ENCODE results near the gene DDX51.
"Not testable (repeated sequence)": the region's sequence is repeated elsewhere in the genome, so short reads cannot be mapped to it uniquely, and the experiment has no call there.

Gene DDX51

DNA sequence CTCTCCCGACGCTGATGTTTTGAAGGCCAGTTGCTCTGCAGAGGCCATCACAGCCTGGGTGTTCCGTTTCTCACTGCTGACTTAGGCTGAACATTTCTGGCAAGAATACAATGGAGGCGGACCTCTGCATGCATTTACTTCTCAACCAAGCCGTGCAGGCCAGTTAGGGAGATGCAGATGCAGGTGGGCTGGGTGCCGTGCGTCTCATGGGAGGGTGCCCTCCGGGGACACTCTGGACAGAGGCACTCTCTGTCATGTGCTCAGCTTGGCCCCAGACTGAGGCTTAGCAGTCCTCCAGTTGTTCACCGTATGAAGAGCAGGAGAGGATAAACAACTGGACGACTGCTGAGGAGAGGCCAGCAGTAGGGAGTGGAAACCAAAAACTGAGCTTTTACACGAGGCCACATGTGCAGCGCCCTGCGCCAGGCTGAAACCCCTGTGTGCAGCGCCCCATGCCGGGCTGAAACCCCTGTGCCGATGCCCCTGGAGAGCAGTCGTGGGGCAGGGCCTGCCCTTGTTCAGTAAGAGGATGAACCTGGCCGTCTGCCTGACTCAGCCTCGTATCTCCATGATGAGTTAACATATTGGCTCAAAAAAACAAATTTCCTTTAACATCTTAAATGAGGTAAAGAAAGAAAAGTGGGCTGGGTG, 32.3 kb downstream of the DDX51 start:
- DNase-seq: no peak

DNA sequence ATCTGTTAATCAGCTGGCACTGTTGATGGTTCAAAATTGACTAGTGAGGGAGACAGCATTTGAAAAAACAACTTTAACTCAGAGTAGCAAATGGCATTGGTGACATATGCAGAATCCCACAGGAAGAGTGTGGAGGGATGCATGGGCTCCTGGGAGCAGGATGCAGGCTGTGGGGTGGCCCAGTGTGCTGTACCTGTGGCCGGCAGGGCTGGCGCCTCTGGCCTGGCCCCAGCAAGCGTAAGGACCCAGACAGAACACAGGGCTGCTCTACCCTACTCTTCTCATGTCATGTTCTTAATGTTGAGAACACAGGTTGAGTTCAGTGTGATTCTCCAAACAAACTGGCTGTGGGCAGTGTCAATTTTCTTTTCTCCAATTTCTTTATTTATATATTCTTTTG, 33.4 kb downstream of the DDX51 start:
- no peak for DNase-seq

DNA sequence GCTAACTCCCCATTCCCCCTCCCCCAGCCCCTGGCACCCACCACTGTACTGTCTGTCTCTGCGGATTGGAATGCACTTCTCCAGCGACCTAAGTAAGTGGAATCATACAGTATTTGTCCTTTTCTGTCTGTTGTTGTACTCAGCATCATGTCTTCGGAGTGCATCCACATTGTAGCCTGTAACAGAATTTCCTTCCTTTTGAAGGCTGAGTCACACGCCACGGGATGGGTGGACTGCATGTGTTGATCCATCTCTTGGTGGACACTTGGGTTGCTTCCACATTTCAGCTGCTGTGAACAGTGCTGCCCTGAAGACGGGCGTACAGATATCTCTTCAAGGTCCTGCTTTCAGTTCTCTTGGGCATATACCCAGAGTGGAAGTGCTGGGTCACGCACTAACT, 34.4 kb downstream of the DDX51 start:
- DNase-seq: no peak

DNA sequence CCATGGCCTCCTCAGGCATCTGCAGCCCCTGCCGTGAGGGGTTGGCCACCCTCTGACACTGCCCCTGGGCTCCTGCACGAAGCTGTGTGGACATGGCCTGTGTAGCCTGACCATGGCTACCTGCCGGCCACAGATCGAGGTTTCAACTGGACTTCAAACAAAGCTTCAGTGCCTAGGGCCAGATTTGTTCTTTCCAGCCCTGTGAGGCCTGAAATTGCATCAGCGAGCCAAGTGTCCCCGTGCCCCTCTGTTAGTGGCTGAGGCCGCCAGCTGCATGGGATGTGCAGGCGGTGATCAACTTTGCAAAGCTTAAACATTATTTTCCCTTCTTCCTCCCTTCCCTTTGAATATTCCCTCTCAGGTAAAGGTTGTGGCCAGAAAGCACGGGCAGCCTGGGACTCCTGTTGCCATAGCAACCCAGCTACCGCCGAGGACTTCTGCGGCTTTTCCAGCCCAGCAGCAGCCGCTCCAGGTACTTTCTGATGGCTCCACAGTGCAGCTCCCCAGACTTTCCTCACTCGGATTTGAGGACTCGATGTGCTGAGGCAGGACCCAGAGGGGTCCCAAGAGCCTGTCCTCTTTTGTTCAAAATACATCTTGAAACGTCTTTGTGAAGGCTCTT, 35.8 kb downstream of the DDX51 start:
- no peak for DNase-seq

DNA sequence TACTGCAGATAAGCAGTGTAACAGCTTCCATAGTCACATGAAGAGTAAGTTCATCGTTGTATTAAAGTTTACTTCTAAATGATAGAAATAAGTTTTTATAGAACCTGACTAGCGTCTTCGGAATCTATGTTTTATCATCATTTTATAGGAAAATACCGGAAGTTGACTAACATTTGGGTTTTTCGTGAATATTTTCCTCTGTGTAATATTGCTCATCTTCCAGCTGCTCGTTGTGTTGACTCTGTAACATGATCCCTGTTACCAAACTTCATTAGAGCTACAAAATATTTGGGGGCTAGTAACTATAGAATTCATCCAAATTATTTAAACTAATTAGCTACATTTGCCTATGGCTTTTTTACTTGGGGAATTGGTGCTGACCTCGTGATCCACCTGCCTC, 37.2 kb downstream of the DDX51 start:
- DNase-seq: no peak

DNA sequence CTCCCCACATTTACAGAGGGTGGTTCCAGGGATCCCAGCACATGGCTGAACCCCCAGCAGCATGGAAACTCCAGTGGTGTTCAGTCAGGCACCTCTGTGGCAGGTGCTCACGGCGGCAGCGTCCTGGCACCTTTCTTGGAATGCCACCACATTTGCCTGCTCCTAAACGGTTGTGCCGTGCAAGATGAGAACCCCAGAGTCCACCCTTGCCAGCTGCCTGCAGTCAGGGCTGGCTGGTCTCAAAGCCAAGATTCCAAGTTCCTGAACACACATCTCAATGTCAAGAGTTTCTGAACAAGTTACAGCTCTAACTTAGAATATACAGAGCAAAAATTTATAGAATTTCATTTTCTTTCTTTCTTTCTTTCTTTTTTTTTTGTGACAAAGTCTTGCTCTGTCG, 38.7 kb downstream of the DDX51 start:
- no peak for DNase-seq

DNA sequence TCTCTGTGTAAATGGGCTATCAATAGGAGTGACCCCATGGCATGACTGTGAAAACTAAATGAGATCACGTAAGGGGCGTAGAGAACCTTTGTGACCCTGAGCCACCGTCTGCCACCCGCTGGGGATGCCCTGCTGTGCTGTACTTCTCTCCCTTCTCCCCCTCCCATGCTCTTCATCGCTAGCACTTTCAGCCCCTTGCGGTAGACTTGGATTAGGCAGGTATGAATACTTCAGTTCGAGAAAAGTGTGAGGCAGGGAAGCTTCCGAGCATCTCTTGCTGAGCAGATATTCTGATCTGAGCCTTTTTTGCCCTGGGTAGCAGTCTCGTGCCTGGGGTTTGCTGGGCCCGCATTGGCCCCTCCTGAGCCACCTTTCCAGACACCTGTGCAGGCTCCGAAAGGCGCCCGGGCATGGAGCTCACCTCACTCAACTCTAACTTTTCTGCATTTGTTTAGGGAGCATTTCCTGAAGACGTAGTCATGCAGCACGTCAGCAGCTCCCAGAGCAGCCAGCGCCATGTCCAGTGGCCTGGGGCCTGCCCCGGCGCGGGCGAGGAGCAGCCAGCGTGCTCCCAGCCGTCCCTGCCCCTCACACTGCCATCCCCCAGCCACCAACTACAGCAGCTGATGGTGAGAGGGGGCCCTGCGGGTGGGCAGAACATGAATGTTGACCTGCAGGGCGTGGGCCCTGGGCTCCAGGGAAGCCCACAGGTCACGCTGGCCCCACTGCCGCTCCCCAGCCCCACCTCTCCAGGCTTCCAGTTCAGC, 40.4 kb downstream of the DDX51 start:
- no peak for DNase-seq

DNA sequence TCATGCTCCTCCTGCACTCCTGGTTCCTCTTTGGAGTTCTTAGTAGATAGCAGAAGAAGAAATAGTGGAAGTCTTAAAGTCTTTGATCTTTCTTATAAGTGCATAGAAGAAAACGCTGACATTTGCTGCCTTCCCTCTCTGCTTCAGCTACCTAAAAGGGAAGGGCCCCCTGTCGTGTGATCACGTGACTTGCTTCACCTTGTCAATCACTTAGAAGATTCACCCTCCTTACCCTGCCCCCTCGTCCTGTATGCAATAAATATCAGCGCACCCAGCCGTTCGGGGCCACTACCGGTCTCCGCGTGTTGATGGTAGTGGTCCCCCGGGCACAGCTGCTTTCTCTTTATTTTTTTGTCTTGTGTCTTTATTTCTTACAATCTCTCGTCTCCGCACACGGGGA, 41.0 kb downstream of the DDX51 start:
- not testable (repeated sequence) for DNase-seq

DNA sequence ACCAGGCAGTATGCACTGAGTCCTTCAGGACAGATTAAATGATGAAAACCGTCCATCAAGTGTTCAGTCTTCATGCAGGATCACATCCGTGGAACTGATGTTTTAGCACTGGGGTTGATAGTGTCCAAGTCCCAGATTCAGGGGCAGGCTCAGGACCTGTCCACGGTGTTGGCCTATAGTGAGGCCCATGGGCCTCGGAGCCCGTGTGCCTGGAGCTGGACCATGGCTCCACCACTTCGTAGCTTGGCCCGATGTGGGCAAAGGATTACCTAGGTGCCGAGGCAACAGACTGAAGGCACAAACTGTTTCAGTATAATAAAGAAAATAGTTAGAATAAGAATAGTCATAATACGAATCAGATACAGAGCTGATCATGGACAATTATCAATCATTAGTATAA, 41.8 kb downstream of the DDX51 start:
- DNase-seq: no peak

DNA sequence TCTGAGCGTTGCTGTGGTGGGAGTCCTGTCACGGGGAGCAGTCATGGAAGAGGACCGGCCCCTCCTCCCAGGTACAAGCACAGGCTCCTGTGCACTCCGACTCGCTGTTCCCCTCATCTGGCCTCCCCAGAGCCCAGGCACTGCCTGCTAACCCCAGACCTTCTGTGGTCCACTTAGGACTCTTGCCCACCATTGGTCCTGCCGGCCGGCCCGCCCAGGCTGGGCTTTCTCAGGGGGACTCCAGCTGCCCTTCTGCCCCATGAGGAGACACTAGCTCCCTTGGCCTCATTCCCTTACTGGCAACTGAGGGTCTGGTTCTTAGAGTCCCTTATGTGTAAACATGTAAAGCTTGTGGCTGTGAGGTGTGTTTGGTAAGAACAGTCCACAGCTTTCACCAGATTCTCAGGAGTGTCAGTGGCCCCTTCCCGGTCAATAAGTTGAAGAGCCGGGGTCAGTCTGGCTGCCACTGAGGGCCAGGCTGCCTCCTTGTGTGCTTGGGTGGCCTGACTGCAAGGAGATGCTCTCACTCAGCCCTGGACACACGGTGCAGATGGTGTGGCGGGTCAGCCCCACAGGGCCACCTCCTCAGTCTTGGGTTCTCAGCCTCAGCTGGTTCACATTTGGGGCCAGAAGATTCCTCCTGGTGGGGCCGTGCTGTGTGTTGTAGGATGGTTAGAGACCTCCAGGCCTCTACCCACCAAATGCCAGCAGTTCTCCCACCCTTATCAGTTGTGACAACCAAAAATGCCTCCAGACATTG, 43.6 kb downstream of the DDX51 start:
- no peak for DNase-seq

DNA sequence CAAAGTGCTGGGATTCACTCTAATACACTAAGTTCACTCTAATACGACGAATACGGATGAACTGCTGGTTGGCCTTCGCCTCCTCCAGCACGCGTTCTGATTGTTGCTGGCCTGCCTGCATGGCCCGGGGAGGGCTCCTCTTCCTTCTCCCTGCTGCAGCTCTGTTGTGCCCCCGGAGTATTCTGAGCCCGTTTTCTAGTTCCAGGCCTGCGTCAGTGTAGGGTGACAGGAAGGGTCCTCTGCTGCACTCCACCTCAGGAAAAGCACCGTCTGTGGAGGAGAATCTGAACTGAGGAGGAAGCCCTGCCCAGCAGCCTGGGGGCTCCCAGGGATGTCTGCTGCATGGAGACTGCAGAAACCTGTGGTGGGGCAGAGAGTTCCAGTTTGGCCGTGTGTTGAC, 44.4 kb downstream of the DDX51 start:
- no peak for DNase-seq

DNA sequence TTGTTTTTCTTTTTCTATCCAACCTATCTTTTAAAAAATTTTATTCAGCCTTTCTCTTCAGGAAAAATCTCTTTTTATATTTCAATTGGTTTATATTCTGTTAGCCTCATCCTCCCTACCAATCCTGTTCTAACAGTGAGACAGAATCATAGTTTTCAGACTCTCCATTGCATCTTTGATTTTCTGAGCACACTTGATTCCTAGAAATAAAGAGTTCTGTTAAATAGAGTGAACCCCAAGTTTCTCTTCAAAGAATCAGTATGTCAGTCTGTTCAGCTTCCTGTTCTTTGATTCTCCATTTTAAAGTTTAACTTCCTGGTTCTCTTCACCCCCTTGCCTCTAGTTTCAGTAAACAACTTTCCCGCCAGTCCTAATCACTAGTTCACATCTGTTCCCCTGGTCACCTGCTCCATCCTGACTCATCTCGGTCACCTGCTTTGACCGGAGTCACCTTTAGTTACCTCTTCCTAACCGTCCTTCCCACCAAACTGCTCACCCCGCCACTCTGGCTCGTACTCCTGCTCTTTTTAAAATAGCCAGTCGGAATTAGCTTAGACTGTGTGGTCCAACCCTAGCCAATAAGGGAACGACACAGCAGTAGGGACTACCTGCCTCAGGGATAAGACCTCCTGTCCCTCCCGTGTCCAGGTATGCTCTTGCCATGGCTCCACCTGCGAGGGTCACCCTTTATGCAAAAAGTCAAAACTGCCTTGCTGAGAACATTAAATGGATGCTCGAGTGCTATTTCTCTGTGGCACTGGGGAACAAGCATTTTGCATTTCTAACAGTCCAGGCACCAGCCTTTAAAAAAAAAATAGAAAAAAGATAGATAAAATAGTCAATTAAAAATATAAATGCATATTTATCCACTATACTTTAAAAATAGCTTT, 48.4 kb downstream of the DDX51 start:
- no peak for DNase-seq

DNA sequence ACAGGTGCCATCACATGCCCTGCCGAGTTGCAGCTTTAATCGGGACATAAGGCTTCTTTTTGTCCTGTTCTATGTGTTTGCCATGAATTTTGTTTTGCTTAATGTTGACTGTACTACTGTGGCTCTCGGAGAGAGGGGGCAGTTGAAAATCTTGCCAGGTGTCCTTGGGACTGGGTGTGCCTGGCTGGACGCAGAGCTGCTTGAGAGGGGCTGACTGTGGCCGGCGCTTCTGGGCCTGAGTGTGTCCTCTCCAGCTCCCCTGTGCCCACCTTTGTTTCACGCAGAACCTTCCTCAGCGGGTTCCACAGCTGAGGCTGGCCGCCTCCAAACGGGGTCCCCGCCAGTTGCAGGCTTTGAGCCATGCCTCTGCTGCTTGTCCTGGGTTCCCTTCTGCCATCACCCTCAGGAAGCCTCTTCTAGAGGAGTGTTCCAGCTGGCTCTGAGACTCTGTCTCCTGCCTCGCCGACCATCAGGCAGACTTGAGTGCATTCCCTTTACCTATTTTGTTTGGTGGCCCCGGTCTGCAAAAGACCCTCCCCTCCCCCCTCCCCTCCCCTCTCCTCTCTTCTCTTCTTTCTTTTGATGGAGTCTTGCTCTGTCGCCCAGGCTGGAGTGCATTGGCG, 49.7 kb downstream of the DDX51 start:
- no peak for DNase-seq

DNA sequence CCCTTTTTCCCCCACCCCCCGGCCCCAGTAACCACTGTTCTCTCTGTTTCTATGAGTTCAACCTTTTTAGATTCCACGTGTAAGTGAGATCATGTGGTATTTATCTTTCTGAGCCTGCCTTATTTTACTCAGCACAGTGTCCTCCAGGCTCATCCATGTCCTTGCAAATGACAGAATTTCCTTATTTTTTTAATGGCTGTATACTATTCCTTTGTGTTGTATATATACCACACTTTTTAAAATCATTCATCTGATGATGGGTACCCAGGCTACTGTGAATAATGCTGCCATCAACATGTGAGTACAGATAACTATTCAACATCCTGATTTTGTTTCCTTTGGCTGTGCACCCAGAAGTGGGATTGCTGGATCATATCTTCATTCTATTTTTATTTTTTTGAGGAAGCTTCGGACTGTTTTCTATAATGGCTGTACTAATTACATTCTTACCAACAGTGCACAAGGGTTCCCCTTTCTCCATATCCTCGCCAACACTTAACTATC, 54.7 kb downstream of the DDX51 start:
- no peak for DNase-seq

All from activated CD4-positive, alpha-beta T cell treated with anti-CD3 and anti-CD28 coated beads for 48 hours (primary cell).